Mesothelial cell of epicardium (in vitro differentiated cells): ENCODE results near the gene SLC7A14. TPM values are rescaled to one million over a fixed set of nuclear protein-coding genes. Genes with fewer than 3 reads are reported as not detected.

Source experiments
- DNase-seq, 2 experiments: peaks; one replicate each; pipeline ENCODE4 v3.0.0; 2021; ENCODE audit warnings: low spot score in 2 of 2; ENCODE audit not compliant: unreplicated experiment in 2 of 2
- H3K27ac Mint-ChIP-seq: 2 replicates; pipeline ENCODE4 v1.8.0; 2021; ENCODE audit warnings: mixed read lengths
- H3K27me3 Mint-ChIP-seq: 2 replicates; pipeline ENCODE4 v1.8.0; 2021; ENCODE audit warnings: low read depth, mixed read lengths
- H3K36me3 Mint-ChIP-seq: 2 replicates; pipeline ENCODE4 v1.8.0; 2021; ENCODE audit warnings: mixed read lengths
- H3K4me1 Mint-ChIP-seq: 2 replicates; pipeline ENCODE4 v1.8.0; 2021; ENCODE audit warnings: mixed read lengths
- H3K4me3 Mint-ChIP-seq: 2 replicates; pipeline ENCODE4 v1.8.0; 2021; ENCODE audit warnings: mild to moderate bottlenecking, moderate library complexity, mixed read lengths
- H3K9me3 Mint-ChIP-seq: 2 replicates; pipeline ENCODE4 v1.8.0; 2021; ENCODE audit warnings: mixed read lengths
- total RNA-seq: library from RNA; stranded (reverse); gene quantifications from 3 replicates; pipeline ENCODE4 v1.2.1, GENCODE V29; 2021
- TF ChIP-seq, protein P1 (sequence below): fragments of 200-600 bp; sonication (generic); IDR thresholded peaks from one replicate; pipeline ENCODE4 v1.5.0; 2021; ENCODE audit warnings: antibody characterized with exemption; ENCODE audit not compliant: unreplicated experiment

The SLC7A14 gene
- total RNA-seq, 1 donor from 2014 or later, result 6.6 TPM

DNA sequence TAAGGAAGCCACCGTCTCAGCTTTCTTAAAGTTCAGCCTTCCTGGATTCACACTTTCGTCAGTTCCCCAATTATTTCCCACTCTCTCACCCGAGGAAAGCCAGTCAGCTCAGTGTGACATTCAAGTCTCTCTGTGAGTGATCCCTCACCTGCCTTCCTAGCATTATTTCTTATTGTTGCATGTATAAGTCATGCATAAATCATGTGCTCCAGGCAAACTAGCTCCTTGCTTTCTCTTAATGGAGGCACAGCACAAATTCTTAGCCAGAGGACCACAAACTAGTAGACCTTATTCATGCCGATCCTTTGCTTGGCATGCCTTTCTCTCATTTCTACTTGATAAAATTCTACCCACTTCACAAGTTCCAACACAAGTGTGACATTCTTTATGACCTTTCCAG is 122.9 kb downstream of the SLC7A14 start:
- peaks cover 68% of the 10 kb centered on the region for H3K4me1 Mint-ChIP-seq
- H3K9me3 Mint-ChIP-seq, result no peaks in the 10 kb centered on the region
- TF ChIP-seq, protein P1, sequence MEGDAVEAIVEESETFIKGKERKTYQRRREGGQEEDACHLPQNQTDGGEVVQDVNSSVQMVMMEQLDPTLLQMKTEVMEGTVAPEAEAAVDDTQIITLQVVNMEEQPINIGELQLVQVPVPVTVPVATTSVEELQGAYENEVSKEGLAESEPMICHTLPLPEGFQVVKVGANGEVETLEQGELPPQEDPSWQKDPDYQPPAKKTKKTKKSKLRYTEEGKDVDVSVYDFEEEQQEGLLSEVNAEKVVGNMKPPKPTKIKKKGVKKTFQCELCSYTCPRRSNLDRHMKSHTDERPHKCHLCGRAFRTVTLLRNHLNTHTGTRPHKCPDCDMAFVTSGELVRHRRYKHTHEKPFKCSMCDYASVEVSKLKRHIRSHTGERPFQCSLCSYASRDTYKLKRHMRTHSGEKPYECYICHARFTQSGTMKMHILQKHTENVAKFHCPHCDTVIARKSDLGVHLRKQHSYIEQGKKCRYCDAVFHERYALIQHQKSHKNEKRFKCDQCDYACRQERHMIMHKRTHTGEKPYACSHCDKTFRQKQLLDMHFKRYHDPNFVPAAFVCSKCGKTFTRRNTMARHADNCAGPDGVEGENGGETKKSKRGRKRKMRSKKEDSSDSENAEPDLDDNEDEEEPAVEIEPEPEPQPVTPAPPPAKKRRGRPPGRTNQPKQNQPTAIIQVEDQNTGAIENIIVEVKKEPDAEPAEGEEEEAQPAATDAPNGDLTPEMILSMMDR, result no peak
- H3K4me3 Mint-ChIP-seq, result no peak overlapping the region
- no peaks in the 10 kb centered on the region for H3K36me3 Mint-ChIP-seq
- peak overlapping the region; percentile 26 for H3K27ac Mint-ChIP-seq
- DNase-seq, result peak in 1 of 2 experiments; percentile 11
- no peaks in the 10 kb centered on the region for H3K27me3 Mint-ChIP-seq

DNA sequence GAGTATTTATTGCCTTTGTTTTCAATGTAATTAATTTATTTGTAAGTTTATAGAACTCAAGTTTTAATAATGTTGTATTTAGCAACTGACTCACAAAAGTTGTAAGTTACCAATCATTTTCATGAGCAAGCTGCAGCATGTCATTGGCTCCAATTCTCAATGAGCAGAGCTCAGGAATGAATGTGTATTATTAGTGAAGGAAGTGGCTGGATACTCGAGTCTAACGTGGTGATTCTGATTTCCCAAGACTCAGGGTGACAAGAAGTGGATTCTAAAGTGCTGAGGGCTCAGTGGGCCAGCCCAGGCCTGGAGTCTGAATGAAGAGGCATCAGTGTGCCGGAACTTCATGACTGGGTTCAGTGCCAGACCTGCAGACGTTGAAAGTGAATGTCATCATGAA is 127.6 kb downstream of the SLC7A14 start:
- no peak overlapping the region for H3K4me3 Mint-ChIP-seq
- H3K36me3 Mint-ChIP-seq, result no peaks in the 10 kb centered on the region
- H3K27ac Mint-ChIP-seq, result no peak overlapping the region
- peak in 1 of 2 experiments; percentile 16 for DNase-seq
- H3K9me3 Mint-ChIP-seq, result peaks cover 6% of the 10 kb centered on the region
- no peaks in the 10 kb centered on the region for H3K27me3 Mint-ChIP-seq
- TF ChIP-seq, protein P1, result no peak
- peaks cover 37% of the 10 kb centered on the region for H3K4me1 Mint-ChIP-seq

DNA sequence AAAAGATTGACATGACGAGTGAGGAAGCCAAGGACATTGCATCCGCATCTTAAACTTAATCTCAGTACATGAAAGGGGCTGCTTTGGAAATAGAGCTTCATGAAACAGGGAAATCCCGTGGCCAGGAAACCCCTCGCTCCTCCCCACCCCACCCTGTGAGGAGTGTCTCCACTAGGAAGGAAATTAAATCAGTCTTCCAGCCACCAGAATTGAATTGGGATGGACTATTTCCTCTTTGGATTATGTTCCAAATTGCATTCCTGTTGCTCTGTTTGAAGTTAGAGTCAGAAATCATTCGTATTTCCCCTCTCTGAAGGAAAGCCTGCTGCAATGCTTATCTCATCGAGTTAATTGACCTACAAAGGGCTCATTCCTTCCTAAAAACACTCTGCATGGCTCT is 131.4 kb downstream of the SLC7A14 start:
- TF ChIP-seq, protein P1, result no peak
- DNase-seq, result no peak
- H3K36me3 Mint-ChIP-seq, result no peaks in the 10 kb centered on the region
- peak overlapping the region; percentile 43 for H3K27ac Mint-ChIP-seq
- no peaks in the 10 kb centered on the region for H3K27me3 Mint-ChIP-seq
- peaks cover 6% of the 10 kb centered on the region for H3K9me3 Mint-ChIP-seq
- peaks cover 19% of the 10 kb centered on the region for H3K4me1 Mint-ChIP-seq
- no peak overlapping the region for H3K4me3 Mint-ChIP-seq

DNA sequence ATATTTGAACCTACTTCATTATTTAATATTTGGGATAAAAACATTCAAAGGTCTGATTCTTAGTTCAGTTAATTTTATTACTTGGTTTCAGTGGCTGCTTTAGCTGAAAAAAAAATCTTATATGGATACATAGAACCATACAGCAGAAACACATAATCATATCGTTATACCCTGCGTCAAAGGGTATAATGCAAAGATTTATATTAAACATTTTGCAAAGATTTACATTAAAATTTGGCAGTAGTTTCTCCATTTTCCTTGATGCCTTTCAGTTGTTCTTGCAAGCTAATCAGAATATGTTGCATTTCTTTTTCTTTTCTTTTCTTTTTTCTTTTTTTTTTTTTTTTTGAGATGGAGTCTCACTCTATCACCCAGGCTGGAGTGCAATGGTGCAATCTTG is 135.8 kb downstream of the SLC7A14 start:
- H3K4me1 Mint-ChIP-seq, result peaks cover 32% of the 10 kb centered on the region
- H3K27ac Mint-ChIP-seq, result no peak overlapping the region
- H3K36me3 Mint-ChIP-seq, result no peaks in the 10 kb centered on the region
- no peaks in the 10 kb centered on the region for H3K9me3 Mint-ChIP-seq
- TF ChIP-seq, protein P1, result no peak
- DNase-seq, result no peak
- H3K4me3 Mint-ChIP-seq, result no peak overlapping the region
- H3K27me3 Mint-ChIP-seq, result no peaks in the 10 kb centered on the region

DNA sequence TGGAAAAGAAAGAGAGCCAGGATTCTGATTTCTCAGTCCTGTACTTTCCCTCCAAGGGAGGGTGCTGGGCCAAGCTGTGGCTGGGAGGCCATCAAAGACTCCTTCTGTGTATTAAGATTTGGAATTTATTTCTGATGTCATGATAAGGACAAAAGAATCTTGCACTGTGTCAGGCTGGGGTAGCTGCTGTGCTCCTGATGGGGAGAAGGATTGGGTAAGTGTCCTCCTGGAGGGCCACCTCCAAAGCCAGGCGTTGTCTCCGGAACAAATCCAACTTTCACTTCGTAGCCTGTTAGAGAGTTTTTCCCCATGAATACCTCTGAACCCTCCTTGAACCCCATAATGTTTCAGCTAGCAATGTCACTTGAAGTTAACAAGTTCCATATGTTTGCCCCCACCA is 137.3 kb downstream of the SLC7A14 start:
- Mint-ChIP-seq H3K36me3 (no peaks in the 10 kb centered on the region), H3K9me3 (no peaks in the 10 kb centered on the region), H3K4me1 (peaks cover 20% of the 10 kb centered on the region), H3K27ac (peak overlapping the region; percentile 90), H3K4me3 (no peak overlapping the region), H3K27me3 (no peaks in the 10 kb centered on the region)
- DNase-seq, result no peak
- TF ChIP-seq, protein P1, result no peak

DNA sequence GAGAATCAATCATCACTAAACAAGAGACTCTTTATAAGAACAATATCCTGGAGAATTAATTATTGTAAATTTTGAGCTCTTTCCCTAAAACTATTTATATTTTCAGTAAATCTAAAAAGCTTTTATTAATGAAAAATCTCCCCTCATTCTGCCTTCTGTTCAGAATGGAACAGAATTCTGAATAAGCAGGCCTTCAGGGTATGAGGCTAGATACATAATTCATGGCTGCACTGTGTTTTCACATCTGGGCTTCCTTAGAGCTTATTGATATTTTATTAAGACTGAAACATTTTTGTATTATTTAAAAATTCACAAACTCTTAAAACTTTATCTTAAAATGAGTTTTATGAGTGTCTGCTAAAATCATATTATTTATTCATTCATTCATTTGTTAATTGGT is 142.4 kb downstream of the SLC7A14 start:
- TF ChIP-seq, protein P1, result no peak
- peaks cover 3% of the 10 kb centered on the region for H3K36me3 Mint-ChIP-seq
- DNase-seq, result no peak
- H3K4me1 Mint-ChIP-seq, result peaks cover 12% of the 10 kb centered on the region
- no peaks in the 10 kb centered on the region for H3K27me3 Mint-ChIP-seq
- H3K9me3 Mint-ChIP-seq, result peaks cover 3% of the 10 kb centered on the region
- no peak overlapping the region for H3K4me3 Mint-ChIP-seq
- H3K27ac Mint-ChIP-seq, result no peak overlapping the region
